Mononuclear cell (primary cell): Measurements from ENCODE around the gene ERI3. TPM values are rescaled to one million over a fixed set of nuclear protein-coding genes. Genes with fewer than 3 reads are reported as not detected.

ENCODE experiments used
- H3K27me3 ChIP-seq: 2 replicates; pipeline ENCODE4 v1.6.0; 2011; ENCODE audit warnings: low read length, control low read depth; ENCODE audit not compliant: insufficient read depth
- H3K4me1 ChIP-seq: 2 replicates; pipeline ENCODE4 v1.5.1; 2011; ENCODE audit warnings: mild to moderate bottlenecking, low read length, control low read depth; ENCODE audit not compliant: insufficient read depth
- H3K4me3 ChIP-seq: 2 replicates; pipeline ENCODE4 v1.5.1; 2011; ENCODE audit warnings: mild to moderate bottlenecking, low read length, moderate library complexity
- H3K9me3 ChIP-seq: 2 replicates; pipeline ENCODE4 v1.5.1; 2011; ENCODE audit warnings: low read depth, mild to moderate bottlenecking, control low read depth, low read length
- total RNA-seq: library from RNA; depleted of rRNA; stranded (reverse); fragments of >200 nt; gene quantifications from one replicate; pipeline ENCODE4 v1.2.3, GENCODE V29; 2012

ERI3 gene
- total RNA-seq, 1 donor = 11.3 TPM

- H3K4me3 ChIP-seq = no peak overlapping the region
- H3K27me3 ChIP-seq = no peaks in the 10 kb centered on the region
- H3K4me1 ChIP-seq = no peaks in the 10 kb centered on the region
- no peaks in the 10 kb centered on the region for H3K9me3 ChIP-seq
These were observed 21.7 kb downstream of the ERI3 start for GRCh38 chr1:44333376-44333775.

- Histone ChIP-seq H3K9me3 (no peaks in the 10 kb centered on the region), H3K27me3 (no peaks in the 10 kb centered on the region)
These were observed 22.6 kb downstream of the ERI3 start for GRCh38 chr1:44332505-44332904.

GRCh38 chr1:44330935-44331334, 24.1 kb downstream of the ERI3 start:
- no peak overlapping the region for H3K4me3 ChIP-seq
- no peaks in the 10 kb centered on the region for H3K27me3 ChIP-seq
- H3K9me3 ChIP-seq = no peaks in the 10 kb centered on the region
- H3K4me1 ChIP-seq = no peaks in the 10 kb centered on the region

More at GRCh38 chr1:44332505-44332904, 22.6 kb downstream of the ERI3 start:
- Histone ChIP-seq H3K4me1 (no peaks in the 10 kb centered on the region), H3K4me3 (no peak overlapping the region)

GRCh38 chr1:44328671-44329416, 26.2 kb downstream of the ERI3 start:
- no peaks in the 10 kb centered on the region for H3K27me3 ChIP-seq
- H3K9me3 ChIP-seq = no peaks in the 10 kb centered on the region
- no peaks in the 10 kb centered on the region for H3K4me1 ChIP-seq
- no peak overlapping the region for H3K4me3 ChIP-seq

- Histone ChIP-seq H3K9me3 (no peaks in the 10 kb centered on the region), H3K4me1 (no peaks in the 10 kb centered on the region), H3K27me3 (no peaks in the 10 kb centered on the region), H3K4me3 (no peak overlapping the region)
These were observed 27.2 kb downstream of the ERI3 start for GRCh38 chr1:44327679-44328491.

- H3K9me3 ChIP-seq = no peaks in the 10 kb centered on the region
- no peaks in the 10 kb centered on the region for H3K4me1 ChIP-seq
- H3K4me3 ChIP-seq = no peak overlapping the region
- H3K27me3 ChIP-seq = no peaks in the 10 kb centered on the region
These were observed 28.1 kb downstream of the ERI3 start for GRCh38 chr1:44326821-44327465.

GRCh38 chr1:44326024-44326701, 28.9 kb downstream of the ERI3 start:
- no peak overlapping the region for H3K4me3 ChIP-seq
- no peaks in the 10 kb centered on the region for H3K4me1 ChIP-seq
- no peaks in the 10 kb centered on the region for H3K9me3 ChIP-seq
- H3K27me3 ChIP-seq = no peaks in the 10 kb centered on the region

GRCh38 chr1:44323947-44324346, 31.1 kb downstream of the ERI3 start:
- H3K27me3 ChIP-seq = no peaks in the 10 kb centered on the region
- H3K4me3 ChIP-seq = no peak overlapping the region
- H3K4me1 ChIP-seq = no peaks in the 10 kb centered on the region
- no peaks in the 10 kb centered on the region for H3K9me3 ChIP-seq

- H3K4me1 ChIP-seq = no peaks in the 10 kb centered on the region
- H3K9me3 ChIP-seq = no peaks in the 10 kb centered on the region
- H3K27me3 ChIP-seq = no peaks in the 10 kb centered on the region
- no peak overlapping the region for H3K4me3 ChIP-seq
These were observed 32.7 kb downstream of the ERI3 start for GRCh38 chr1:44322367-44322766.

GRCh38 chr1:44321466-44321865, 33.6 kb downstream of the ERI3 start:
- Histone ChIP-seq H3K9me3 (no peaks in the 10 kb centered on the region), H3K27me3 (no peaks in the 10 kb centered on the region), H3K4me3 (no peak overlapping the region), H3K4me1 (no peaks in the 10 kb centered on the region)

- no peaks in the 10 kb centered on the region for H3K27me3 ChIP-seq
- H3K9me3 ChIP-seq = no peaks in the 10 kb centered on the region
- no peak overlapping the region for H3K4me3 ChIP-seq
- no peaks in the 10 kb centered on the region for H3K4me1 ChIP-seq
These were observed 36.7 kb downstream of the ERI3 start for GRCh38 chr1:44318097-44319088.

GRCh38 chr1:44316231-44316759, 38.8 kb downstream of the ERI3 start:
- no peak overlapping the region for H3K4me3 ChIP-seq
- H3K4me1 ChIP-seq = no peaks in the 10 kb centered on the region
- H3K9me3 ChIP-seq = no peaks in the 10 kb centered on the region
- no peaks in the 10 kb centered on the region for H3K27me3 ChIP-seq

GRCh38 chr1:44315521-44315920, 39.5 kb downstream of the ERI3 start:
- H3K9me3 ChIP-seq = no peaks in the 10 kb centered on the region
- H3K4me3 ChIP-seq = no peak overlapping the region
- H3K4me1 ChIP-seq = no peaks in the 10 kb centered on the region
- no peaks in the 10 kb centered on the region for H3K27me3 ChIP-seq

GRCh38 chr1:44314452-44314851, 40.6 kb downstream of the ERI3 start:
- Histone ChIP-seq H3K4me3 (no peak overlapping the region), H3K9me3 (no peaks in the 10 kb centered on the region), H3K4me1 (no peaks in the 10 kb centered on the region), H3K27me3 (no peaks in the 10 kb centered on the region)
